ENCODE data around the gene ZNF334. TPM values are rescaled to one million over a fixed set of nuclear protein-coding genes. Genes with fewer than 3 reads are reported as not detected.

ZNF334 gene
- total RNA-seq, 1 experiment from 2014 or later: 18.7 TPM

- TF ChIP-seq, protein P1, sequence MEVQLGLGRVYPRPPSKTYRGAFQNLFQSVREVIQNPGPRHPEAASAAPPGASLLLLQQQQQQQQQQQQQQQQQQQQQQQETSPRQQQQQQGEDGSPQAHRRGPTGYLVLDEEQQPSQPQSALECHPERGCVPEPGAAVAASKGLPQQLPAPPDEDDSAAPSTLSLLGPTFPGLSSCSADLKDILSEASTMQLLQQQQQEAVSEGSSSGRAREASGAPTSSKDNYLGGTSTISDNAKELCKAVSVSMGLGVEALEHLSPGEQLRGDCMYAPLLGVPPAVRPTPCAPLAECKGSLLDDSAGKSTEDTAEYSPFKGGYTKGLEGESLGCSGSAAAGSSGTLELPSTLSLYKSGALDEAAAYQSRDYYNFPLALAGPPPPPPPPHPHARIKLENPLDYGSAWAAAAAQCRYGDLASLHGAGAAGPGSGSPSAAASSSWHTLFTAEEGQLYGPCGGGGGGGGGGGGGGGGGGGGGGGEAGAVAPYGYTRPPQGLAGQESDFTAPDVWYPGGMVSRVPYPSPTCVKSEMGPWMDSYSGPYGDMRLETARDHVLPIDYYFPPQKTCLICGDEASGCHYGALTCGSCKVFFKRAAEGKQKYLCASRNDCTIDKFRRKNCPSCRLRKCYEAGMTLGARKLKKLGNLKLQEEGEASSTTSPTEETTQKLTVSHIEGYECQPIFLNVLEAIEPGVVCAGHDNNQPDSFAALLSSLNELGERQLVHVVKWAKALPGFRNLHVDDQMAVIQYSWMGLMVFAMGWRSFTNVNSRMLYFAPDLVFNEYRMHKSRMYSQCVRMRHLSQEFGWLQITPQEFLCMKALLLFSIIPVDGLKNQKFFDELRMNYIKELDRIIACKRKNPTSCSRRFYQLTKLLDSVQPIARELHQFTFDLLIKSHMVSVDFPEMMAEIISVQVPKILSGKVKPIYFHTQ (CRISPR knock-in tag; IDR thresholded peaks at IDR 0.05): no peak
Measured at GRCh38 chr20:46509523-46509922, 3.8 kb downstream of the ZNF334 start (continued).

GRCh38 chr20:46507760-46508407, 5.5 kb downstream of the ZNF334 start:
- Mint-ChIP-seq H3K9me3 (peaks cover 54% of the 10 kb centered on the region), H3K4me1 (peaks cover 4% of the 10 kb centered on the region), H3K27ac (no peak overlapping the region), H3K36me3 (peaks cover 78% of the 10 kb centered on the region), H3K4me3 (no peak overlapping the region), H3K27me3 (ENCODE audit: low read depth) (peaks cover 5% of the 10 kb centered on the region)
- ChIA-PET CTCF (no interaction called here), POLR2A (no interaction called here)
- TF ChIP-seq ZNF281 (CRISPR knock-in tag; IDR thresholded peaks at IDR 0.05): no peak
- no peak for TF ChIP-seq AFF4 (CRISPR knock-in tag; IDR thresholded peaks at IDR 0.05; ENCODE audit: borderline replicate concordance)
- TF ChIP-seq MLX (CRISPR knock-in tag; IDR thresholded peaks at IDR 0.05): no peak
- TF ChIP-seq, protein P2, sequence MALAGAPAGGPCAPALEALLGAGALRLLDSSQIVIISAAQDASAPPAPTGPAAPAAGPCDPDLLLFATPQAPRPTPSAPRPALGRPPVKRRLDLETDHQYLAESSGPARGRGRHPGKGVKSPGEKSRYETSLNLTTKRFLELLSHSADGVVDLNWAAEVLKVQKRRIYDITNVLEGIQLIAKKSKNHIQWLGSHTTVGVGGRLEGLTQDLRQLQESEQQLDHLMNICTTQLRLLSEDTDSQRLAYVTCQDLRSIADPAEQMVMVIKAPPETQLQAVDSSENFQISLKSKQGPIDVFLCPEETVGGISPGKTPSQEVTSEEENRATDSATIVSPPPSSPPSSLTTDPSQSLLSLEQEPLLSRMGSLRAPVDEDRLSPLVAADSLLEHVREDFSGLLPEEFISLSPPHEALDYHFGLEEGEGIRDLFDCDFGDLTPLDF (CRISPR knock-in tag; IDR thresholded peaks at IDR 0.05): no peak
- TF ChIP-seq, protein P3, sequence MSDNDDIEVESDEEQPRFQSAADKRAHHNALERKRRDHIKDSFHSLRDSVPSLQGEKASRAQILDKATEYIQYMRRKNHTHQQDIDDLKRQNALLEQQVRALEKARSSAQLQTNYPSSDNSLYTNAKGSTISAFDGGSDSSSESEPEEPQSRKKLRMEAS (CRISPR knock-in tag; IDR thresholded peaks at IDR 0.05): no peak
- no peak for TF ChIP-seq FOXK1 (CRISPR knock-in tag; IDR thresholded peaks at IDR 0.05)
- TF ChIP-seq ESRRA (CRISPR knock-in tag; IDR thresholded peaks at IDR 0.05; ENCODE audit: borderline replicate concordance): no peak
- TF ChIP-seq NR1H2 (CRISPR knock-in tag; IDR thresholded peaks at IDR 0.05): no peak
- TF ChIP-seq, protein P4, sequence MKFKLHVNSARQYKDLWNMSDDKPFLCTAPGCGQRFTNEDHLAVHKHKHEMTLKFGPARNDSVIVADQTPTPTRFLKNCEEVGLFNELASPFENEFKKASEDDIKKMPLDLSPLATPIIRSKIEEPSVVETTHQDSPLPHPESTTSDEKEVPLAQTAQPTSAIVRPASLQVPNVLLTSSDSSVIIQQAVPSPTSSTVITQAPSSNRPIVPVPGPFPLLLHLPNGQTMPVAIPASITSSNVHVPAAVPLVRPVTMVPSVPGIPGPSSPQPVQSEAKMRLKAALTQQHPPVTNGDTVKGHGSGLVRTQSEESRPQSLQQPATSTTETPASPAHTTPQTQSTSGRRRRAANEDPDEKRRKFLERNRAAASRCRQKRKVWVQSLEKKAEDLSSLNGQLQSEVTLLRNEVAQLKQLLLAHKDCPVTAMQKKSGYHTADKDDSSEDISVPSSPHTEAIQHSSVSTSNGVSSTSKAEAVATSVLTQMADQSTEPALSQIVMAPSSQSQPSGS (CRISPR knock-in tag; IDR thresholded peaks at IDR 0.05; ENCODE audit: borderline replicate concordance, low read depth): no peak
- DNase-seq (ENCODE audit: low spot score) (no peak), ATAC-seq (no peak)
